WTC11 (cell line): ENCODE measurements around the gene SCRG1. TPM values are rescaled to one million over a fixed set of nuclear protein-coding genes. Genes with fewer than 3 reads are reported as not detected.

Experiments
- ATAC-seq: fragments of 200-7000 bp; cut with Tn5 transposase; 2 replicates; pipeline ENCODE4 v1.10.0; 2021; ENCODE audit warnings: mild to moderate bottlenecking, moderate library complexity
- CTCF ChIA-PET: fragments of 300-600 bp; sonication (Branson Sonifier 250); formaldehyde crosslinking; loops from one replicate; lab custom pipeline; 2021; ENCODE audit warnings: antibody characterized with exemption; lab: Charles Lee
- POLR2A ChIA-PET: fragments of 350-600 bp; sonication (Branson Sonifier 250); formaldehyde crosslinking; loops from one replicate; lab custom pipeline; 2021; ENCODE audit warnings: antibody characterized with exemption; lab: Charles Lee
- DNase-seq: peaks from one replicate; pipeline ENCODE4 v3.0.0; 2021; ENCODE audit warnings: low spot score
- H3K27ac Mint-ChIP-seq: 2 replicates; pipeline ENCODE4 v1.8.0; 2021; ENCODE audit warnings: mixed read lengths
- H3K27me3 Mint-ChIP-seq: 2 replicates; pipeline ENCODE4 v1.8.0; 2021; ENCODE audit warnings: low read depth, mild to moderate bottlenecking, moderate library complexity, mixed read lengths
- H3K36me3 Mint-ChIP-seq: 2 replicates; pipeline ENCODE4 v1.8.0; 2021; ENCODE audit warnings: mixed read lengths
- H3K4me1 Mint-ChIP-seq: 2 replicates; pipeline ENCODE4 v1.8.0; 2022; ENCODE audit warnings: mixed read lengths
- H3K4me3 Mint-ChIP-seq: 2 replicates; pipeline ENCODE4 v1.8.0; 2021; ENCODE audit warnings: mild to moderate bottlenecking, moderate library complexity, mixed read lengths
- H3K9me3 Mint-ChIP-seq: 2 replicates; pipeline ENCODE4 v1.8.0; 2021; ENCODE audit warnings: mixed read lengths
- CREM ChIP-seq: sonication (generic); formaldehyde crosslinking; IDR thresholded peaks from 2 replicates; pipeline ENCODE4 v1.8.1; 2022; ENCODE audit warnings: mild to moderate bottlenecking, missing genetic modification reagents, moderate library complexity
- E2F5 ChIP-seq: sonication (generic); formaldehyde crosslinking; IDR thresholded peaks from 2 replicates; pipeline ENCODE4 v1.8.1; 2022; ENCODE audit warnings: mild to moderate bottlenecking, moderate library complexity, missing genetic modification reagents
- EMX1 ChIP-seq: fragments of 250-450 bp; sonication (Bioruptor Pico); IDR thresholded peaks from 2 replicates; pipeline ENCODE4 v1.8.0; 2021; ENCODE audit warnings: mild to moderate bottlenecking
- FOXJ3 ChIP-seq: sonication (generic); formaldehyde crosslinking; IDR thresholded peaks from 2 replicates; pipeline ENCODE4 v1.9.0; 2021; ENCODE audit warnings: missing genetic modification reagents, mild to moderate bottlenecking, borderline replicate concordance
- GABPB1 ChIP-seq: sonication (generic); formaldehyde crosslinking; IDR thresholded peaks from 2 replicates; pipeline ENCODE4 v1.8.1; 2023; ENCODE audit warnings: mild to moderate bottlenecking, missing genetic modification reagents
- HMGA2 ChIP-seq: fragments of 250-450 bp; sonication (Bioruptor Pico); IDR thresholded peaks from 2 replicates; pipeline ENCODE4 v1.4.0; 2021; ENCODE audit warnings: mild to moderate bottlenecking, moderate library complexity
- MYBL2 ChIP-seq: sonication (generic); formaldehyde crosslinking; IDR thresholded peaks from 2 replicates; pipeline ENCODE4 v1.8.1; 2023; ENCODE audit warnings: mild to moderate bottlenecking, moderate library complexity, missing genetic modification reagents
- NFE2L1 ChIP-seq: sonication (generic); formaldehyde crosslinking; IDR thresholded peaks from 2 replicates; pipeline ENCODE4 v1.8.1; 2023; ENCODE audit warnings: missing genetic modification reagents
- NR1H2 ChIP-seq: sonication (generic); formaldehyde crosslinking; IDR thresholded peaks from 2 replicates; pipeline ENCODE4 v1.9.0; 2021; ENCODE audit warnings: mild to moderate bottlenecking, moderate library complexity, missing genetic modification reagents
- NR2C2 ChIP-seq: sonication (generic); formaldehyde crosslinking; IDR thresholded peaks from 2 replicates; pipeline ENCODE4 v1.8.0; 2022; ENCODE audit warnings: mild to moderate bottlenecking, missing genetic modification reagents
- OVOL2 ChIP-seq: fragments of 250-450 bp; sonication (Bioruptor Pico); IDR thresholded peaks from 2 replicates; pipeline ENCODE4 v1.9.0; 2021; ENCODE audit warnings: mild to moderate bottlenecking, borderline replicate concordance
- PREB ChIP-seq: sonication (generic); formaldehyde crosslinking; IDR thresholded peaks from 2 replicates; pipeline ENCODE4 v1.8.1; 2022; ENCODE audit warnings: mild to moderate bottlenecking, missing genetic modification reagents, moderate library complexity, borderline replicate concordance
- PRRX2 ChIP-seq: fragments of 250-450 bp; sonication (Bioruptor Pico); IDR thresholded peaks from 2 replicates; pipeline ENCODE4 v1.8.0; 2021; ENCODE audit warnings: mild to moderate bottlenecking
- RORB ChIP-seq: fragments of 250-450 bp; sonication (Bioruptor Pico); IDR thresholded peaks from 2 replicates; pipeline ENCODE4 v1.9.0; 2021; ENCODE audit warnings: mild to moderate bottlenecking
- SOX15 ChIP-seq: fragments of 250-450 bp; sonication (Bioruptor Pico); IDR thresholded peaks from 2 replicates; pipeline ENCODE4 v1.9.0; 2021; ENCODE audit warnings: mild to moderate bottlenecking
- USF1 ChIP-seq: sonication (generic); formaldehyde crosslinking; IDR thresholded peaks from 2 replicates; pipeline ENCODE4 v1.8.0; 2022; ENCODE audit warnings: mild to moderate bottlenecking, missing genetic modification reagents
- ZBTB21 ChIP-seq: sonication (generic); formaldehyde crosslinking; IDR thresholded peaks from 2 replicates; pipeline ENCODE4 v1.8.1; 2023; ENCODE audit warnings: mild to moderate bottlenecking, missing genetic modification reagents, borderline replicate concordance
- ZNF423 ChIP-seq: fragments of 250-450 bp; sonication (Bioruptor Pico); IDR thresholded peaks from 2 replicates; pipeline ENCODE4 v2.1.2; 2022; ENCODE audit warnings: mild to moderate bottlenecking, moderate library complexity
- total RNA-seq: library from RNA; stranded (reverse); gene quantifications from 3 replicates; pipeline ENCODE4 v1.2.3, GENCODE V29; 2021
- TF ChIP-seq, protein P1 (sequence below): fragments of 250-450 bp; sonication (Bioruptor Pico); IDR thresholded peaks from 2 replicates; pipeline ENCODE4 v1.8.0; 2021; ENCODE audit warnings: mild to moderate bottlenecking
- TF ChIP-seq, protein P2 (sequence below): sonication (generic); formaldehyde crosslinking; IDR thresholded peaks from 2 replicates; pipeline ENCODE4 v1.8.1; 2023; ENCODE audit warnings: mild to moderate bottlenecking, missing genetic modification reagents
- TF ChIP-seq, protein P3 (sequence below): fragments of 250-450 bp; sonication (Bioruptor Pico); conservative IDR thresholded peaks from 2 replicates; pipeline ENCODE4 v1.9.0; 2021; ENCODE audit warnings: mild to moderate bottlenecking
- TF ChIP-seq, protein P4 (sequence below): sonication (generic); formaldehyde crosslinking; IDR thresholded peaks from 2 replicates; pipeline ENCODE4 v1.8.1; 2023; ENCODE audit warnings: mild to moderate bottlenecking, missing genetic modification reagents, moderate library complexity
- TF ChIP-seq, protein P5 (sequence below): sonication (generic); formaldehyde crosslinking; IDR thresholded peaks from 2 replicates; pipeline ENCODE4 v1.8.0; 2022; ENCODE audit warnings: mild to moderate bottlenecking, missing genetic modification reagents

SCRG1 gene
- total RNA-seq, 1 experiment from 2014 or later = not detected

- H3K4me3 Mint-ChIP-seq = no peak overlapping the region
- no peaks in the 10 kb centered on the region for H3K9me3 Mint-ChIP-seq
- CTCF ChIA-PET = interaction anchor here (1.0 to 1.2 kb wide), 3 partner anchors 17 to 389 kb away, joined by 3 to 5 read pairs (median 3); no protein-coding TSS in a partner anchor
- no peak overlapping the region for H3K27ac Mint-ChIP-seq
- no peaks in the 10 kb centered on the region for H3K27me3 Mint-ChIP-seq
- TF ChIP-seq PRRX2 (CRISPR knock-in tag) (no peak), ZNF423 (CRISPR knock-in tag) (no peak), NR1H2 (CRISPR knock-in tag) (no peak), CREM (CRISPR knock-in tag) (no peak), USF1 (CRISPR knock-in tag) (no peak), PREB (CRISPR knock-in tag) (no peak), HMGA2 (no peak), OVOL2 (CRISPR knock-in tag) (no peak), EMX1 (CRISPR knock-in tag) (no peak), MYBL2 (CRISPR knock-in tag) (no peak)
- TF ChIP-seq, protein P1, sequence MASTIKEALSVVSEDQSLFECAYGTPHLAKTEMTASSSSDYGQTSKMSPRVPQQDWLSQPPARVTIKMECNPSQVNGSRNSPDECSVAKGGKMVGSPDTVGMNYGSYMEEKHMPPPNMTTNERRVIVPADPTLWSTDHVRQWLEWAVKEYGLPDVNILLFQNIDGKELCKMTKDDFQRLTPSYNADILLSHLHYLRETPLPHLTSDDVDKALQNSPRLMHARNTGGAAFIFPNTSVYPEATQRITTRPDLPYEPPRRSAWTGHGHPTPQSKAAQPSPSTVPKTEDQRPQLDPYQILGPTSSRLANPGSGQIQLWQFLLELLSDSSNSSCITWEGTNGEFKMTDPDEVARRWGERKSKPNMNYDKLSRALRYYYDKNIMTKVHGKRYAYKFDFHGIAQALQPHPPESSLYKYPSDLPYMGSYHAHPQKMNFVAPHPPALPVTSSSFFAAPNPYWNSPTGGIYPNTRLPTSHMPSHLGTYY (CRISPR knock-in tag) = no peak
- TF ChIP-seq, protein P2, sequence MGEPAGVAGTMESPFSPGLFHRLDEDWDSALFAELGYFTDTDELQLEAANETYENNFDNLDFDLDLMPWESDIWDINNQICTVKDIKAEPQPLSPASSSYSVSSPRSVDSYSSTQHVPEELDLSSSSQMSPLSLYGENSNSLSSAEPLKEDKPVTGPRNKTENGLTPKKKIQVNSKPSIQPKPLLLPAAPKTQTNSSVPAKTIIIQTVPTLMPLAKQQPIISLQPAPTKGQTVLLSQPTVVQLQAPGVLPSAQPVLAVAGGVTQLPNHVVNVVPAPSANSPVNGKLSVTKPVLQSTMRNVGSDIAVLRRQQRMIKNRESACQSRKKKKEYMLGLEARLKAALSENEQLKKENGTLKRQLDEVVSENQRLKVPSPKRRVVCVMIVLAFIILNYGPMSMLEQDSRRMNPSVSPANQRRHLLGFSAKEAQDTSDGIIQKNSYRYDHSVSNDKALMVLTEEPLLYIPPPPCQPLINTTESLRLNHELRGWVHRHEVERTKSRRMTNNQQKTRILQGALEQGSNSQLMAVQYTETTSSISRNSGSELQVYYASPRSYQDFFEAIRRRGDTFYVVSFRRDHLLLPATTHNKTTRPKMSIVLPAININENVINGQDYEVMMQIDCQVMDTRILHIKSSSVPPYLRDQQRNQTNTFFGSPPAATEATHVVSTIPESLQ (CRISPR knock-in tag) = no peak
- TF ChIP-seq, protein P3, sequence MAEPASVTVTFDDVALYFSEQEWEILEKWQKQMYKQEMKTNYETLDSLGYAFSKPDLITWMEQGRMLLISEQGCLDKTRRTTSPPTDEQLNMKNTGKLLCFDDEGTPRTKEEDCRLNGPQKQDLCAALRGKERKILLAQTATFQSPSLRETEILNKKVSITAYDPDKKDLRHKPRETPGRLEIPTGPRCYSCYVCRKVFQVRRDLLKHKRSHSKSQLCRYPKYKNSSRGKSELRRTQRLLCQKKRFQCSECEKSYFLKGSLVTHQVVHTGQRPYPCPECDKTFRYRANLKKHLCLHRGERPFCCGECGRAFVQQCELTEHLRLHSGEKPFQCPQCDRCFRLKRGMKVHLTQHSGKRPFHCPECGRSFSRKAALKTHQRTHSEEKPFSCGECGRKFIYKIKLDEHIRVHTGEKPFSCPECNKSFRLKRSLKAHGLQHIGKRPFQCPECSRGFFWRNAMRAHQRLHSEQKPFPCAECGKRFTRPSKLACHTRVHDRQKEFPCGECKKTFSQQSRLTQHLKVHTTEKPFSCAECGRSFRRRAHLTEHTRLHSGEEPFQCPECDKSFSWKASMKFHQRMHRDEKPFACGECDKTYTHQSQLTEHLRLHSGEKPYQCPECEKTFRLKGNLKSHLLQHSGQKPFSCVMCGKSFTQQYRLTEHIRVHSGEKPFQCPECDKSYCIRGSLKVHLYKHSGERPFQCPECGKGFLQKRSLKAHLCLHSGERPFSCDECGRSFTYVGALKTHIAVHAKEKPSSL = no peak
- DNase-seq (no peak), ATAC-seq (no peak)
- H3K36me3 Mint-ChIP-seq = no peaks in the 10 kb centered on the region
- POLR2A ChIA-PET = interaction anchor here (1.0 kb wide), 1 partner anchor 15 kb away, joined by 3 read pairs; no protein-coding TSS in a partner anchor
- no peaks in the 10 kb centered on the region for H3K4me1 Mint-ChIP-seq
Measured at GRCh38 chr4:173403051-173403450, 4.1 kb upstream of the SCRG1 start.

DNA sequence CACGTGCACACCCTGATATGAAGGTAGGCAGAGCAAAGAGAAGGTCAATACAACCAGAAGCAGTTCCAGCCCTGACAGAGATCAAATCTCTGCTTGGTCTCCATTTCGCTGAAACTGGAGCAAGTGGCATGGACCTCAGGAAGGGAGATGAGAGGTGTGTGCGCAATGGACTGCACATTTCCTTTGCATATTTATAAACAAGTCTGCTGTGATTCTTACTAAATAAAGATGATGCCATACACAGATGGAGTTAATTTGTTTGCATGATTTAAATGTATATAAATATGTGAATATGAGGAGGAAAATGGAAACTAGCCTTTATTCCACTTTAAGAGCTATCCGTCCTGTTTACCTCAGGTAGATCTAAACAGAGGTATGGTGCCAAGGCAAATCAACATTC, 2.1 kb upstream of the SCRG1 start:
- CTCF ChIA-PET = no interaction called here
- Mint-ChIP-seq H3K27me3 (no peaks in the 10 kb centered on the region), H3K27ac (no peak overlapping the region), H3K4me3 (no peak overlapping the region), H3K4me1 (no peaks in the 10 kb centered on the region), H3K36me3 (no peaks in the 10 kb centered on the region), H3K9me3 (no peaks in the 10 kb centered on the region)
- no peak for DNase-seq
- POLR2A ChIA-PET = no interaction called here
- ATAC-seq = no peak
- TF ChIP-seq NFE2L1 (CRISPR knock-in tag) = no peak
- no peak for TF ChIP-seq SOX15 (CRISPR knock-in tag)
- no peak for TF ChIP-seq FOXJ3
- TF ChIP-seq NR2C2 (CRISPR knock-in tag) = no peak
- TF ChIP-seq RORB (CRISPR knock-in tag) = no peak
- TF ChIP-seq, protein P4, sequence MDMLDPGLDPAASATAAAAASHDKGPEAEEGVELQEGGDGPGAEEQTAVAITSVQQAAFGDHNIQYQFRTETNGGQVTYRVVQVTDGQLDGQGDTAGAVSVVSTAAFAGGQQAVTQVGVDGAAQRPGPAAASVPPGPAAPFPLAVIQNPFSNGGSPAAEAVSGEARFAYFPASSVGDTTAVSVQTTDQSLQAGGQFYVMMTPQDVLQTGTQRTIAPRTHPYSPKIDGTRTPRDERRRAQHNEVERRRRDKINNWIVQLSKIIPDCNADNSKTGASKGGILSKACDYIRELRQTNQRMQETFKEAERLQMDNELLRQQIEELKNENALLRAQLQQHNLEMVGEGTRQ (CRISPR knock-in tag) = no peak
- TF ChIP-seq, protein P5, sequence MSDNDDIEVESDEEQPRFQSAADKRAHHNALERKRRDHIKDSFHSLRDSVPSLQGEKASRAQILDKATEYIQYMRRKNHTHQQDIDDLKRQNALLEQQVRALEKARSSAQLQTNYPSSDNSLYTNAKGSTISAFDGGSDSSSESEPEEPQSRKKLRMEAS = no peak
- no peak for TF ChIP-seq E2F5 (CRISPR knock-in tag)
- TF ChIP-seq ZBTB21 = no peak
- TF ChIP-seq, protein P1 (CRISPR knock-in tag) = no peak
- no peak for TF ChIP-seq GABPB1
- no peak for TF ChIP-seq CREM (CRISPR knock-in tag)
- TF ChIP-seq, all 79 proteins: peak for 0
